Activated CD4-positive, alpha-beta T cell treated with anti-CD3 and anti-CD28 coated beads, Interleukin-10, Interleukin-2, amounts not matched to agents 100 ng/mL and 50 ng/mL, durations not matched to agents 16 hours and 8 hours (primary cell): ENCODE measurements around the gene CMSS1.

ENCODE experiments used
- DNase-seq: peaks from one replicate; pipeline ENCODE4 v3.0.0-alpha.2; 2020

CMSS1 gene

DNA sequence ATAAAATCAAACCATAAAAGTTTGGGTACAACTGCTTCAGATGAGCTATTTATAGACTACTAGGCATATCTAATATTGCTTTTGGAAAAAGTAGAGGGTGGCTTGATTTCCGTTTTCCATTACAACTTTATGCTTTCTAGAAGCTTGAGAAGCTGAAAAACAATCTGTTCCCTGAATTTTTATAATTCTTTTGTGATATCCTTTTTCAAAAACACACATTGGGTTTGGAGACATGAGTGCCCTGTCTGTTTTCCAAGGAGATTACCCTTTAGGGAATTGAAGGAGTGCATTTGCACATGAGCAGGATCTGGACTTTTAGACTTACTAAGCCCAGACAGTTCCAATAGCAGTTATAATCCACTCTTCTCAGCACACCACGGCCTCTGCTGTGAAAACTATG is 346.1 kb downstream of the CMSS1 start:
- no peak for DNase-seq

DNA sequence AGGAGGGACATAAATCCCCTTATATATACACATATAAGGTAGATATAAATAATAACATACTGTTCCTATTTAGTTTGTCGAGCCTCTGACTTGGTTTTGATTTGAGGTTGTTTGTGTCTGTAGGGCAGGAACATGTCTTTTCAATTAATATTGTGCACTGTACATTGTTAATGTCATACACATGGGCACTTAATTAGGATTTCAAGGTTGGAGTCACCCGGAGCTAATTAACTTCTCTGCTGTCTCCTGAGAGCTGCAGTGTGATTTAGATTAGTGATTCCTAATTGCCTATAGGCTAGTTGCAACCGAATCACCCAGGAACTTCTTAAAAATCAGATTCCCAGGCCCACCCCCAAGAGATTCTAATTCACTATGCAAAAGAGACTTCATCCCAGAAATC is 347.1 kb downstream of the CMSS1 start:
- DNase-seq = no peak

DNA sequence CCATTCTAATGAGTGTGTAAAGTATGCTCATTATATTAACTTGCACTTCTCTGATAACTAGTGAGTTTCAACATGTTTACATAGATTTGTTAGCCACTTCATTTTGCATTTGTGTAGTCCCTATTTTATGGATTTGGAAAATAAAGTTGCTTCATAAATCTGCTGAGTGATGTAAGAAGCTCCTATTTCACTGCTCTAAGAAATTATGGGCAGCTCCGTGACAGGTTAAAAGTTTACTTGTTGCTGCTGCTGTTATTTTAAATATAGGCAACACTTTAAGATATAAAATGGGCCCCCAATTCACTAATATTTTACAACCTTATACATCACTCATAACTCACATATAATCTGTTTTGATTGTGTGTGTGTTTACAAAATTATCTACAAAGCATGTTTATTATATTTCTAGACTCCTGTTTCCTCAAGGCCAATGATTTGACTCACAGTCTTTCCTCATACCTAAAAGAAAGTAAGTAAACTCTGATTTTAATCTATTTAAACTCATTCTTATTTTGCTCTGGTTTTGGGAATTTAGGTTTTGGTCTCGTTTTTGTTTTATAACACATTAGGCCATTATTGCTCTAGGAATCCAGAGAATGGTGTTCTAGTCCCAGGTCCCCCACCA is 348.4 kb downstream of the CMSS1 start:
- no peak for DNase-seq

DNA sequence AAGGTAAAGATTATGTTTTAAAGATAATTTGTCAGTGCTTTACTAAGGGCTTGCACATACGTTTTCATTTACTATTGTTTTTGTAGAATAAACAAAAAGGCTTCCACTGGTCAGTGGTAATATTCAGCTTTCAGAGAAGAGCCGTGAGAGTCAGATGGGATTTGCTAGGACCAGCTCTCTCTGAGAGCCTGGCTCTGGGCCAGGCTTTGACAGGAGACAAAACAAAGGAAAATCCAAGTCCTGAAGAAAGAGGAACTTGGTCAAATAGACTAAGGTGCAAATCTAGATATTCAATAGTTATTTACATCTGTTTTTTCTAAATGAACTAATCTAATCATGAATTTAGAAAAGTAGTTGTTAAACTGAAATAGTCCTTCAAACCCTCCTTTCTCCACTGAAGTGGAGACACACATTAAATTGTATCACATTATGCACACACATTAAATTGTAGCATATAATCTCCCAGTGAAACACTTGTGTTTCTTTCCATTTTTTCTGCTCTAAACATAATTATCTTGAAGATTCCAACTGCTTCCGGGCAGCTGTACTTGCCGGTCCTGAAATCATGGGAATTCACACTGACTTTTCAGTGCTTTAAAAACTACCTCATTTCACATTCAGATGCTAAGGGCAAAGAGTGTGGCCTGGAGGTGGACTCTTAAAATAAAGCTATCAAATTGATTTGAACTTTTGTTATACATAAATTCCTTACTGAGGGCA is 351.7 kb downstream of the CMSS1 start:
- DNase-seq = no peak

DNA sequence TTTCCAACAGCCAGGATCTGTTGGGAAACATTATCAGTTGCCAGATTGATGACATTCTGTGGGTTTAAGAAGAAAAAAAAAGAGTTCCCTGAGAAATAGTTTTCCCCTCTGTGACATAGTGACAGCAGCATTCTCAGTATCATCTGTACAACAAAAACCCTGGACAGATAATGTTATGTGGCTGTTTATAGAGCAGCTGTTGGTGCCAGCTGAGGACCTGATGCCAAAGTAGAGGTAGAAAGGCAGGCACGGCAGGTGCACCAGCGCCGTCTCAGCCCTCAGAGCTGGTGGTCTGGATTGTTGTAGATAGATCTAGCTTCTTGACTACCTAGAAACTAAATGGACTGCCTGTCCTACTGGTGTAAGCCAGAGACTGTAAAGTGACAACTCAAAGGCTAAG is 352.8 kb downstream of the CMSS1 start:
- no peak for DNase-seq

DNA sequence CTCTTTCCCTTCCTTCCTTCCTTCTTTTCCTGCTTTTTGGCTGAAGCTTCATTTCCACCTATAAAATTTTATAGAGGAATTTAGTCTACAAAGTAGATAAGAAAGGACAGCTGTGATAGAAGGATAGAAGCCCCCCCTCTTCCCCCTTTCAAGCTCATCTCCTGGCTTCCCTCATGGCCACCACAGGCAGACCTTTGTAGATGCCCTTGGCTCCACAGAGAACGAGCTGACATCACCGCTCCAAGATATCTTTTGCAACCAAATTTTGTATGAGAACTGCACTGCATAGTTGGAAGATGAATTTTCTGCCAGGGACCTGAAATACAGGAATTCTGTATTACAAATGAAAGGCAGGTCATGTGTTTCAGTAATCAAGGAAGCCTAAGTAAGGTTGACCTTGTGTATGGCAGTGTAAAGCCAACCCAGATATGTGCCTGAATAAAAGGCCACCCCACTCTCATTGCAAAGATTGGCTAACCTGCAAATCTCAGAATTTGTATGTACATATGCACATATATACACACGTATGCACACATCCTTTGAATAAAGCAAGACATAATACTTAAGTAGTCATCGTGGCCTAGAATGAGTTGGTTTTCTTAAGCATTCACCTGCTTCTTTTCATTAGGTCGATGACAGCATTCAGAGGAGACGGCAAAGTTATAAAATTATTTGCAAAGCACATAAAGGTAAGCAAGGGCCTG is 353.7 kb downstream of the CMSS1 start:
- DNase-seq = no peak

DNA sequence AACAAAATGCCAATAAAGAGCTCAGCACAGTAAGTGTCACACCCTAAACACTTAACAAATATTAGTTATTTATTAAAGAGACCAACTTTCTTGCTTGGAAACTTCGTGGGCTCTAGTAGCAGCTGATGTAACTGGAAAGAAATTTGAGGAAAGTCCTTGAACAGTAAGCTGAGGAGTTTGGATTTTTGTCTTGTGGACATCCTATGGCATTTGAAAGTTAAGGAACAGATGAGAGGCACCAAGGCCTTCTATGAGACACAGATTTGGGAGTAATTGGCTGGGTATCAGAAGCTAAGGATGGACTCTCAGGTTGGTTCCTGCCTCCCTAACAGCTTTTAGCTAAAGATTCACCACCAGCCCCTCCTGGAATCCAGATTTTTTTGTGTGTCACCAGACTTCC is 356.3 kb downstream of the CMSS1 start:
- no peak for DNase-seq

DNA sequence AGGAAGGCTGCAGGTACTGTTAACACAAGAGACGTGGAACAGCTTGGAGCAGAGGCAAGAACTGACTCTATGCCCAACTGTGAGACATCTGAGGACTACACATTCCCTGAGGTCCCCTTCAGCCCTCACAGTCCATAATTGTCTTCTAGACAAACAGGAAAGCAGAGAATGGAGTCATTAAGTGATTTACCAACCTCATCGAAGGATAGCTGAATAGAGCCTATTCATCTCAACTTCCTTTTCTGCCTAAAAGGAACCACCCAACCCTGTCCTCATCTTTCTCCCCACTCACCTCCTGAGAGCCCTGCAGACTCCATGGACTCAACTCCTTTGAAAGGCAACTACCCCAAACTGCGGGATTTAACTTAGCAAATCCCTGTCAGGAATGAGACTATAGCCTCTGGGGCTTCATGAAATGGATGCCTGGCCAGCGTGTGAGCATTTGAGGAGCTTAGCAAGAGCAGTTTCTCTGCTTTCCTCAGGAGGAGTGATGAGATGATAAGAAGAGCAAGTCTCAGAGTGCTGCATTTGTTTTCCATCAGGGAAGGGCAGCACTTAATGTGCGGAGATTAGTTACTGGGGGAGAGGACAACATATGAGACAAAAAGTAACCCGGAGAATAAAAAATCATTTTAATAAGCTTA is 358.1 kb downstream of the CMSS1 start:
- no peak for DNase-seq

DNA sequence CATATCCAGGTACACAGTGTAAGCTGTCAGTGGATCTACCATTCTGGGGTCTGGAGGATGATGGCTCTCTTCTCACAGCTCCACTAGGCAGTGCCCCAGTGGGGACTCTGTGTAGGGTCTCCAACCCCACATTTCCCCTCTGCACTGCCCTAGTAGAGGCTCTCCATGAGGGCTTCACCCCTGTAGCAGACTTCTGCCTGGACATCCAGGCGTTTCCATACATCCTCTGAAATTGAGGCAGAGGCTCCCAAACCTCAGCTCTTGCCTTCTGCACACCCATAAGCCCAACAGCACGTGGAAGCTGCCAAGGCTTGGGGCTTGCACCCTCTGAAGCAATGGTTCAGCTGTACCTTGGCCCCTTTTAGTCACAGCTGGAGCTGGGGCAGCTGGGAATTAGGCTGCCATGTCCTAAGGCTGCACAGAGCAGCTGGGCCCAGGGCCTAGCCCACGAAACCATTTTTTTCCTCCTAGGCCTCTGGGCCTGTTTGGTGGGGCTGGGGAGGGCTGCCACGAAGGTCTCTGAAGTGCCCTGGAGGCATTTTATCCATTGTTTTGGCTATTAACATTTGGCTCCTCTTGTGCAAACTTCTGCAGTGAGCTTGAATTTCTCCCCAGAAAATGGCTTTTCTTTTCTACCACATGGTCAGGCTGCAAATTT is 362.2 kb downstream of the CMSS1 start:
- no peak for DNase-seq

DNA sequence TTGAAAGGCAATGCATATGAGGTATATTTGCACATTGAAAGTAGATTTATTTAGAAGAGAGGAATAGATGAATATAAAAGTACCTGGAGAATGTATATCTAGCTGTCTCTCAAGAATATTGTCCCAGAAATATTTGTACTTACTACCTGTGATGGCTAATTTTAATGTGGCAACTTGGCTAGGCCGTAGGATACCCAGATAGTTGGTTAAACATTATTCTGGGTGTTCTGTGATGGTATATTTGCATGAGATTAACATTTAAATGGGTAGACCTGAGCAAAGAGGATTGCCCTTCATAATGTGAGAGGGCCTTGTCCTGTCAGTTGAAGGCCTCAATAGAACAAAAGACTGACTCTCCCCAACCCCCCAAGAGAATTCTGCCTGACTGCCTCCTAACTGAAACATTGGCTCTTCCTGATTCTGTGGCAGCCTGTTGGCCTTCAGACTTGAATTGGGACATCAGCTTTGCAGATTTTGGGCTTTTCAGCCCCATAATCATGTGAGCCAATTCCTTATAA is 366.0 kb downstream of the CMSS1 start:
- no peak for DNase-seq

DNA sequence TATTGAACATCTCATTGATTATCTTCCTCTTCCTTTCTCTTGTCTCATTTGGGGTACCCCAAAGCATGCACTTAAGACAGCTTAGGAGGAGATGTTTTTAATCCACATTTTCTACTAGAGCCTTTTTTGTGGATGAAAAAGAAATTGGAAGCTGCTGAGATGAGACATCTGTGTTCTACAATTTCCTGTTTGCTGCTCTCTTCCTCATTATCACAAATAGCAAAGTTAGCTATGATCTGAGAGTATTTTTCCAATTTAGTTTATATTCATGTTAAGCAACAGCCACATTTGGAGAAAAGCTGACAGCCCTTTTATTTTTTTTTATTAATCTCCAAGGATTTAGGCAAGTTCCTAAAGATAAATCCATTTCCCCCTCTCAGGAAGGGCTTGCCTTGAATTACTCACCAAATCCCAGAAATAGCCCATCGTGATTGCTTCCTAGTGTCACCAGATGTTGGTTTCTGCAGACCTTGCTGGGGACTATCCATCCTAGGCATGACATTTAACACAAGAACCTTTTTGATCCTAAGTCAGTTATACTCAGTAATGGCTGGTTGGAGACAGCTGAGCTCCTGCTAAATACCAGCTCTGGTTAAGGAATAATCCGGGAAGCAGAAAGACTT is 367.4 kb downstream of the CMSS1 start:
- DNase-seq = no peak

DNA sequence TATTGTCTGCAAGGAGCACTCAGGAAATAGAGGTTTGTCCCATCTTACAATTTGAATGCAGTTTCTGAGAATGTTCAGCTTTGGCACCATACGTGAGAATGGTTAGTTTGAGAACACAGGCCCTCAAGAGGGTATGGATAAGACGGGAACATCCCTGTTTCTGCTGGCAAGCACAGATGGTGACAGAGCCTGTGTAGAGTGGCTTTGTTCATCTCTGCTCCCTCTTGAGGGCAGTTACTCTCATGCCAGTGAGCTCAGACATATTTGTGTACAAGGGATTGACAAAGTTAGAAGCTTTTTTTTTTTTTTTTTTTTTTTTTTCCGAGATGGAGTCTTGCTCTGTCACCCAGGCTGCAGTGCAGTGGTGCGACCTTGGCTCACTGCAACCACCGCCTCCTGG is 368.2 kb downstream of the CMSS1 start:
- DNase-seq = no peak

DNA sequence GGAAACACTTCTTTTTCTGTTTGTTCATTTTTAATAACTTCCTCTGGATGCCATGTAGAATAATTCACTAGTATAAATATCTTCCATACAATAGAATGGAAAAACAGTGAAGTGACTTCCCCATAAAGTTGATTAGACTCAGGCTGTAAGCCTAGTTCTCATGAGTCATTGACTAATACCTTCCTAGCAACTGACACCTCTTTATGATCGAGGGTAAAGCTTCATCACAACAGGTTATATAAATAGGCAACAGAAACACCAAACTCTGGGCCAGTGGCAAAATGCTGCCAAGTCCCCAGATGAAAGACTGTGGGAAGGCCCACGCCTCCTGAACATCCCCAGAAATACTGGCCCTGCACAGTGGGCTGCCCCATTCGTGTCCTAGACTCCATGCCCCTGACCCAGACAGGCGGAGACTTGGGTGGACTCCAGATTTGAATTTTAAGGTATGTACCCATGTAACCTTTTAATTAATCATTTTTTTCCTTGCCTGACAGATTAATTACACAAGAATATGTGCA is 371.8 kb downstream of the CMSS1 start:
- DNase-seq = no peak

DNA sequence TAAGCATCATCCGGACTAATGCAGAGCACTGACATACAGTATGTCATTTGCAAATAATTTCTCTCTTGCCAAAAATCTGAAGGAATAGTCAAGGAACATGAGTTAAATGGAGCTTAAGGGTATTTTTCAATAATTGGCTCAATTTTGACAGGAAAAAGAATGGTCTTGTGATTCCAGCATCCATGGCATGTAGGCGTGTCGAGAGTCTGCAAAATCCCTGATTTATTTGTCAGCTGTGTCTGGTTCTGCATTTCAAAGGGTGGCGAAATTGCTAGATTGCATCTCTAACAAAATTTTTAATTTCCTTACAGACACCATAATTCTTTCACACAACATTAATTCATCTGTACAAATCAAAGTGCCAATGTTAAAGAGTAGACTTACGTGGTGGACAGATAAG is 377.7 kb downstream of the CMSS1 start:
- no peak for DNase-seq

DNA sequence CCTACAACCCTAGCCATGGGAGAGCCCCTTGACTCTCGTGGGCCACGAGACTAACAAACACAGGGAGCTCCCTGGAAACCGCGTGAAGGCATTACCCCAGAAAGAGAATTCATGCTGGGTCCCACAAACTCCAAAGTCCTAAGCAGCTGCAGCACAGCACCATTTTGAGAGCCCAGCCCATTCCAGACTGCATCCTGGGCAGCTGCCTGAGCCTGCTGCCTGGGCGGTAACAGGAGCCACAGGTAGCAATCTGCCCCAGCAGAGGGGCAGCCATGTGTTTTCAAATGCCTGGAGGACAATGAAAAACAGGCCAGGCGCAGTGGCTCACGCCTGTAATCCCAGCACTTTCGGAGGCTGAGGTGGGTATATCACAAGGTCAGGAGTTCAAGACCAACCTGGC is 380.2 kb downstream of the CMSS1 start:
- no peak for DNase-seq

DNA sequence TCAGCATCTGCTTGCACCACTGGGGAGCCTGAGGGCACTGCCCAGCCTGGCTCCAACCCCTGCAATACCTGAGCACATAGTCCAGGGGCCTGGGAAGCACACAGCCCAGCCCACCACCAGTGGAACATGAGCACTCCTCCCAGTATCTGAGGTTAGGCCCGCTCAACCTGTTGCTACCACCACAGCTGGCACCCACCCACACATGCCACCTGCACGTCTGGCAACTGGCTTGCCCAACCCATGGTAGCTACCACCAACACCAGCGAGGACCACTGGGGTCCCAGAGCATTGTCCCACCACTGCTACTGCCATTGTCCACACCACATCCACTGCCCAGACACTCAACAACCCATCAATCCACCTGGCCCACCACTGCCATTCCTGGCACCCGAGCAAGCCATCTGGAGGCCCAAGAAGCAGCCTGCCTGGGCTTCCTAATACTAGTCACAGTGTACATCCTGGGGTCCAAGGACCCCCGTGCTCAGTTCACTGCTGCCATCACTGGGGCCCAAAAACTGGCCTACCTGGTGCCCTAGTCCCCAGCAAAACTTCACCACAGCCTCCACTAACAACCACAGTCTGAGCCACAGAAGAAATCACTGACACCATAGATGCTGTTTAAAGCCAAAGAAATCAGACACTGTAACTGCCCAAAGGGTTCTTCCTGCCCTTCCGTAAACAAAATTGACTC is 381.1 kb downstream of the CMSS1 start:
- no peak for DNase-seq

DNA sequence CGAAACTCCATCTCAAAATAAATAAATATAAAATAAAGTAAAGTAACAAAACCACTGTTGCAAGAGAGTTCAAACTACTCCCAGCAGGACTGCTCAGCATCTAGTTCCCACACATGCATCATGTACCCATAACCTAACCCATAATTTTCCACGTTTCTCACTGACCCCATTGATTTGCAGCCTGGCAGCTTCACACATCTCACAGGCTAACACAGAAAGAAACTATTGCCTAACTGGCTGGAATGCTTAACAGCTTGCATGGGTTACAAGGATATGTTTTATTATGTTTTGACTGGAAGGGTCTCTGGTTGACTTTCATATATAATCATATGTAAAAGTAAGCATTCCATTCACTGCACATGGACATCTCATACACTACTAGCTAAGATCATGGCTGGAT is 387.5 kb downstream of the CMSS1 start:
- DNase-seq = no peak

DNA sequence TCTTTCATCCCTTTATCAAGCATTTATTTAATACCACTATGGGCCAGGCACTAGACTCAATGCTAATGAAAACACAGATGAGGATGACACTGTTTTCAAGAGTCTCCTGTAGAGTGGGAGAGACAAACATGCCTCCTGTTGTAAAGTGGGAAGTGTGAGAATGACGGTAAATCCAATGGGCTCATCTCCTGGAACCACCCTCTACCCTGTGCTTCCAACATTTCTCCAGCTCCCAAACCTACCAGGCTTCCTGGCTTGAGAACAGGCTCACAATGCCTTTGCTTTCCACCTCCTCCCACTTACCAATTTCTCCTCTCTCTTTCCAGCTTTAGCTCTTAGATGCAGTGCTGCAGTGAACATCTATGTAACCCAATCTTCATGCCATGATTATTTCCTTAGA is 389.0 kb downstream of the CMSS1 start:
- no peak for DNase-seq

DNA sequence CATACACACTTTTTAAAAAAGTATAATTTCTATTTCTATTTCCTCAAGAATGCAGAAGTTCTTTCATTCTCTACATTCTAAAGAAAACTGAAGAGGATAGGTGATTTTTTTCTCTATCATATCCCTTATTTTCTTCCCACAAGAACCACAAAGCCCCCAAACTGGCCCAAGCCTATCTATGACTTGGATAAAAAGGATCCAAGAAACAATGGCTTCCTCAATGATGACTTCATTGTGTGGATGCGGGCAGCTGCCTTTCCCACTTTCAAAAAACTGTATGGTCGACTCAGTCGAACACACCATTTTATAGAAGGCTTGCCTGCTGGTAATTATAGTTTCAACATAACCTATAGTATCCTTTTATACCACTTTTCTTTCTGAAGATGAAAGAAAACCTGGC is 390.2 kb downstream of the CMSS1 start:
- no peak for DNase-seq

DNA sequence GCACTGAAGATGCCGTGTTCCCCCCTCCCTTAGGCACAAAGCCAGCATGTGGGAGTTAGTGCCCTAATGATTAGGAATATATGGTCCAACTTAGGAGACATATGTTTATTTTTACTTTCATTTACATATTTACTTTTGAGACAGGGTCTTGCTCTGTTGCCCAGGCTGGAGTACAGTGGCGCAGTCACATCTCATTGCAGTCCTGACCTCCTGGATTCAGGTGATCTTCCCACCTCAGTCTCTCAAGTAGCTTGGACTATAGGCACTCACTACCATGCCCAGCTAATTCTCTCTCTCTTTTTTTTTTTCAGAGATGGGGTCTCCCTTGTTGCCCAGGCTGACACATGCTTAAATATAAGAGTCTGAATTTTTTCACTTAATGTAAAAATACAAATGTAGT is 391.5 kb downstream of the CMSS1 start:
- no peak for DNase-seq

DNA sequence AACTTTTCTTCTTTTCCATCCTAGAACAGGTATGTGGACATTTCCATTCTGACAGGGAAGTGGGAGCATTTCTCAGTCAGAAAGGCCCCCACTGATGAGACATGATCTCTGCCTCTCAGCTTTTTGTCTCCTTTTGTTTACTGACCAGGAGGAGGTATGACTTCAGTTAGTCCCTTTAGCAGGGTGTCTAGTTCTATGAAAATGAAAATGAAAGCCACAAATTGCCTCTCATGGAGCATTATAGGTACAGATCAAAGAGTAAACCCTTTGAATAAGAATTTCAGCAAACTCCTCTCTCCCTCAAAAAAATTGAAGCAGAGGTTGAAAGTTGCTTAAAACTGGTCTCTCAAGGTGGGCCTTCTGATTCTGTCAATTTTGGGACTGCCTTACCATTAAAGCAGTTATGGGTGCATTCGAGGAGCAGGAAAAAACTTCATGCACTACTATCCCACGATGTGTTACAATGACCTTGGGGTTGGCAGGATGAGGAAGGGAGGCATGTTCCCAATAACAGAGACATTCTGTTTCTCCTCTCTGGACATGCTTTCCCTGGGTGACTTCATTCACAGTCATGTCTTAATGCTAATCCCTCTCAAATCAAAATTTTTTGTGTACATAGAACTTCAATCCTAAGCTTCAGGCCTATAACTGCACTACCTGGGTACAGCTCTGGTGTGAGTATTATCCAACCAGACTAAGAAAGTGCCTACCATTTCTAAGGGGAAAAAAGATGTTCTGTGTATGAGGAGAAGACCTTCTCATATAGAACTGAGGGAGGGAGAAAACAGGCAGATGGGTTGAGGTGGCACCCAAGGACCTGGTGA is 392.5 kb downstream of the CMSS1 start:
- DNase-seq = peak; percentile 56
